Loucy (cell line): ENCODE results near the gene RHBDL3.
A peak's percentile ranks its signal among the peaks of the same experiment; 100 is the strongest.
"Not testable (repeated sequence)": the region's sequence is repeated elsewhere in the genome, so short reads cannot be mapped to it uniquely, and the experiment has no call there.

Experiments
- H2AFZ ChIP-seq: fragments of 200-600 bp; sonication (generic); 2 replicates; pipeline ENCODE4 v1.6.0; 2016; ENCODE audit warnings: antibody characterized with exemption, mild to moderate bottlenecking, low read length, moderate library complexity
- H3F3A ChIP-seq: fragments of 200-600 bp; 2 replicates; pipeline ENCODE4 v1.6.0; 2016; ENCODE audit warnings: antibody characterized with exemption, low read depth, mild to moderate bottlenecking
- H3K27me3 ChIP-seq: fragments of 200-600 bp; sonication (generic); 2 replicates; pipeline ENCODE4 v1.6.1; 2014; ENCODE audit warnings: low read length, mild to moderate bottlenecking; ENCODE audit not compliant: insufficient read depth, poor library complexity, severe bottlenecking
- H3K36me3 ChIP-seq: fragments of 200-600 bp; sonication (generic); 2 replicates; pipeline ENCODE4 v1.6.1; 2016; ENCODE audit warnings: low read length; ENCODE audit not compliant: insufficient read depth
- H3K4me1 ChIP-seq: fragments of 200-600 bp; sonication (generic); 2 replicates; pipeline ENCODE4 v1.5.1; 2014; ENCODE audit warnings: low read length, mild to moderate bottlenecking; ENCODE audit not compliant: insufficient read depth, poor library complexity, severe bottlenecking
- H3K4me2 ChIP-seq: fragments of 200-600 bp; sonication (generic); 2 replicates; pipeline ENCODE4 v1.6.0; 2014; ENCODE audit warnings: antibody characterized with exemption, low read length, low read depth, mild to moderate bottlenecking; ENCODE audit not compliant: poor library complexity, severe bottlenecking
- H3K4me3 ChIP-seq: fragments of 200-600 bp; sonication (generic); 2 replicates; pipeline ENCODE4 v1.5.1; 2014; ENCODE audit warnings: low read length, mild to moderate bottlenecking, mixed read lengths; ENCODE audit not compliant: poor library complexity, severe bottlenecking
- H3K79me2 ChIP-seq: fragments of 200-600 bp; sonication (generic); 2 replicates; pipeline ENCODE4 v1.6.1; 2014; ENCODE audit warnings: low read length; ENCODE audit not compliant: insufficient read depth
- H3K9ac ChIP-seq: fragments of 200-600 bp; sonication (generic); 2 replicates; pipeline ENCODE4 v1.6.0; 2014; ENCODE audit warnings: mild to moderate bottlenecking, low read depth, low read length, moderate library complexity; ENCODE audit not compliant: poor library complexity, severe bottlenecking
- H3K9me2 ChIP-seq: fragments of 200-600 bp; sonication (generic); replicated peaks from 2 replicates; pipeline ENCODE4 v1.6.1; 2016; ENCODE audit warnings: low read depth, low read length, mixed read lengths
- H3K9me3 ChIP-seq: fragments of 200-600 bp; sonication (generic); 2 replicates; pipeline ENCODE4 v1.6.1; 2014; ENCODE audit warnings: mild to moderate bottlenecking, antibody characterized with exemption, low read length, low read depth; ENCODE audit not compliant: insufficient read depth
- H4K20me1 ChIP-seq: fragments of 200-600 bp; sonication (generic); 2 replicates; pipeline ENCODE4 v1.6.0; 2014; ENCODE audit warnings: antibody characterized with exemption, low read length, mild to moderate bottlenecking; ENCODE audit not compliant: insufficient read depth, poor library complexity, severe bottlenecking
- CTCF ChIP-seq: fragments of 200-600 bp; sonication (generic); conservative IDR thresholded peaks from 2 replicates; pipeline ENCODE4 v1.5.1; 2014; ENCODE audit warnings: mild to moderate bottlenecking, antibody characterized with exemption, low read length
- EZH2phosphoT487 ChIP-seq: fragments of 200-600 bp; IDR thresholded peaks from 2 replicates; pipeline ENCODE4 v1.6.1; 2018; ENCODE audit warnings: antibody characterized with exemption, mild to moderate bottlenecking, moderate library complexity, borderline replicate concordance

The RHBDL3 gene

GRCh38 chr17:32349854-32350665 lies 84.4 kb downstream of the RHBDL3 start, which contains the start of gene ZNF207:
Gene ZNF207 (plus strand): TSS chr17:32350157. CDS start chr17:32350286, 129 bp downstream.
- peak within 1 kb of the TSS; percentile 90 for H2AFZ ChIP-seq
- H3K36me3 ChIP-seq = peaks cover 21% of the 10 kb centered on the region
- no peaks in the 10 kb centered on the region for H3K9me2 ChIP-seq
- no peaks in the 10 kb centered on the region for H3K9me3 ChIP-seq
- H3K9ac ChIP-seq = peak within 1 kb of the TSS; percentile 98
- H3K4me2 ChIP-seq = peak within 1 kb of the TSS; percentile 78
- TF ChIP-seq EZH2phosphoT487 = no peak
- TF ChIP-seq CTCF = no peak
- H3K4me1 ChIP-seq = peaks cover 38% of the 10 kb centered on the region
- peak within 1 kb of the TSS; percentile 93 for H3K4me3 ChIP-seq
- H3F3A ChIP-seq = no peaks in the 10 kb centered on the region
- H3K27me3 ChIP-seq = peaks cover 6% of the 10 kb centered on the region
- H4K20me1 ChIP-seq = peaks cover 47% of the 10 kb centered on the region
- H3K79me2 ChIP-seq = peaks cover 61% of the 10 kb centered on the region

GRCh38 chr17:32350666-32351418 lies 85.2 kb downstream of the RHBDL3 start:
- Histone ChIP-seq H3K4me1 (peaks cover 46% of the 10 kb centered on the region), H4K20me1 (peaks cover 55% of the 10 kb centered on the region), H3K9me2 (no peaks in the 10 kb centered on the region), H3F3A (no peaks in the 10 kb centered on the region), H3K79me2 (peaks cover 68% of the 10 kb centered on the region), H3K4me3 (peak overlapping the region; percentile 93), H3K9ac (peak overlapping the region; percentile 98), H3K36me3 (peaks cover 28% of the 10 kb centered on the region), H3K4me2 (peak overlapping the region; percentile 75), H3K27me3 (peaks cover 6% of the 10 kb centered on the region), H2AFZ (no peak overlapping the region), H3K9me3 (no peaks in the 10 kb centered on the region)
- no peak for TF ChIP-seq EZH2phosphoT487

GRCh38 chr17:32352734-32353133 lies 87.1 kb downstream of the RHBDL3 start:
- Histone ChIP-seq H3K9ac (peak overlapping the region; percentile 98), H4K20me1 (peaks cover 74% of the 10 kb centered on the region), H3K4me1 (peaks cover 57% of the 10 kb centered on the region), H3K4me2 (peak overlapping the region; percentile 75), H3K79me2 (peaks cover 86% of the 10 kb centered on the region), H3K36me3 (peaks cover 39% of the 10 kb centered on the region), H3K4me3 (peak overlapping the region; percentile 93)
- H3K9me3 ChIP-seq, H2AFZ ChIP-seq, H3K9me2 ChIP-seq, H3K27me3 ChIP-seq, H3F3A ChIP-seq: not testable (repeated sequence)

GRCh38 chr17:32355649-32356377 lies 90.2 kb downstream of the RHBDL3 start:
- Histone ChIP-seq H3K36me3 (peaks cover 64% of the 10 kb centered on the region), H3F3A (no peaks in the 10 kb centered on the region), H2AFZ (no peak overlapping the region), H4K20me1 (peaks cover 97% of the 10 kb centered on the region), H3K9me2 (no peaks in the 10 kb centered on the region), H3K9me3 (no peaks in the 10 kb centered on the region), H3K4me3 (peak overlapping the region; percentile 93), H3K4me2 (peak overlapping the region; percentile 75), H3K79me2 (peaks cover 99% of the 10 kb centered on the region), H3K4me1 (peaks cover 57% of the 10 kb centered on the region), H3K27me3 (no peaks in the 10 kb centered on the region), H3K9ac (peak overlapping the region; percentile 43)
- TF ChIP-seq CTCF (no peak), EZH2phosphoT487 (no peak)
